GM12872 (cell line): Measurements from ENCODE around the gene SRR.

Experiments used
- CTCF ChIP-seq: IDR thresholded peaks from 3 replicates; pipeline ENCODE4 v1.5.1; 2011; ENCODE audit warnings: low read depth, mild to moderate bottlenecking, low read length, moderate library complexity; ENCODE audit not compliant: insufficient read depth

SRR gene

GRCh38 chr17:2299756-2300155 is 4.0 kb upstream of the SRR start:
- no peak for TF ChIP-seq CTCF

- no peak for TF ChIP-seq CTCF
Observed at GRCh38 chr17:2302778-2303203, 959 bp upstream of the SRR start.

GRCh38 chr17:2304931-2305330 is 1.2 kb downstream of the SRR start:
- no peak for TF ChIP-seq CTCF

- TF ChIP-seq CTCF: no peak
Observed at GRCh38 chr17:2309338-2310154, 5.8 kb downstream of the SRR start.

- no peak for TF ChIP-seq CTCF
Observed at GRCh38 chr17:2312736-2313135, 9.0 kb downstream of the SRR start.

GRCh38 chr17:2317796-2318195 is 14.0 kb downstream of the SRR start:
- TF ChIP-seq CTCF: no peak

- TF ChIP-seq CTCF: no peak
Observed at GRCh38 chr17:2319051-2319450, 15.3 kb downstream of the SRR start.
